K562 (cell line): ENCODE measurements around the gene CARD11.

Experiments used
- BRD9 ChIP-seq: fragments of 450-650 bp; IDR thresholded peaks from 2 replicates; pipeline ENCODE4 v1.6.1; 2018; ENCODE audit warnings: low read depth; ENCODE audit not compliant: partially characterized antibody
- EP300 ChIP-seq: IDR thresholded peaks from 2 replicates; pipeline ENCODE4 v1.6.1; 2012; ENCODE audit warnings: low read length, improper control_type of control experiment
- POLR2AphosphoS5 ChIP-seq: IDR thresholded peaks from 2 replicates; pipeline ENCODE4 v1.6.1; 2011; ENCODE audit warnings: mild to moderate bottlenecking, low read depth, low read length, moderate library complexity; ENCODE audit not compliant: control insufficient read depth, insufficient read depth
- RAD21 ChIP-seq, 2 experiments: fragments of 250-450 bp in 1 of 2; fragments of 450-650 bp in 1 of 2; sonication (Bioruptor Pico) in 1 of 2; formaldehyde crosslinking in 1 of 2; IDR thresholded peaks in 1 of 2; conservative IDR thresholded peaks in 1 of 2; 2 replicates each; pipeline versions ENCODE4 v1.4.0 to v1.8.0; 2020 to 2022; ENCODE audit warnings: mild to moderate bottlenecking in 2 of 2, moderate library complexity in 1 of 2
- SRF ChIP-seq, 2 experiments: fragments of 250-450, 450-650 bp in 1 of 2; sonication (Bioruptor Pico) in 1 of 2; sonication (generic) in 1 of 2; formaldehyde crosslinking; IDR thresholded peaks; 2 replicates each; pipeline versions ENCODE4 v1.5.0 to v1.5.1; 2020 to 2022; ENCODE audit warnings: mild to moderate bottlenecking in 1 of 2, missing genetic modification reagents in 1 of 2
- TEAD4 ChIP-seq, 2 experiments: sonication (generic) in 1 of 2; formaldehyde crosslinking in 1 of 2; IDR thresholded peaks; 2 replicates each; pipeline versions ENCODE4 v1.6.1 to v1.8.0; 2012 to 2022; ENCODE audit warnings: borderline replicate concordance in 1 of 2, inconsistent platforms in 1 of 2, low read length in 1 of 2, mild to moderate bottlenecking in 1 of 2, missing genetic modification reagents in 1 of 2
- U2AF1 ChIP-seq: fragments of 200-400 bp; formaldehyde crosslinking; optimal IDR thresholded peaks from 2 replicates; pipeline ENCODE3; 2017; ENCODE audit warnings: mild to moderate bottlenecking, low read depth, low read length, moderate library complexity
- TF ChIP-seq, protein P1 (sequence below): sonication (generic); formaldehyde crosslinking; IDR thresholded peaks from 2 replicates; pipeline ENCODE4 v1.9.0; 2022; ENCODE audit warnings: mild to moderate bottlenecking, missing genetic modification reagents
- TF ChIP-seq, protein P2 (sequence below): sonication (generic); formaldehyde crosslinking; IDR thresholded peaks from 2 replicates; pipeline ENCODE4 v1.8.1; 2023; ENCODE audit warnings: mild to moderate bottlenecking, missing genetic modification reagents
- TF ChIP-seq, protein P3 (sequence below), 3 experiments: IDR thresholded peaks in 2 of 3; conservative IDR thresholded peaks in 1 of 3; 2 replicates each; pipeline ENCODE4 v1.5.1; 2011 to 2012; ENCODE audit warnings: low read length in 3 of 3, mild to moderate bottlenecking in 3 of 3, control low read depth in 2 of 3, improper control_type of control experiment in 1 of 3, inconsistent platforms in 1 of 3, low read depth in 1 of 3, mixed read lengths in 1 of 3, moderate library complexity in 1 of 3; ENCODE audit not compliant: insufficient read depth in 2 of 3
- TF ChIP-seq, protein P4 (sequence below), 2 experiments: fragments of 450-650 bp in 1 of 2; sonication (generic) in 1 of 2; formaldehyde crosslinking in 1 of 2; IDR thresholded peaks in 1 of 2; conservative IDR thresholded peaks in 1 of 2; 2 replicates each; pipeline versions ENCODE4 v1.6.1 to v1.8.1; 2016 to 2023; ENCODE audit warnings: mild to moderate bottlenecking in 2 of 2, moderate library complexity in 2 of 2, inconsistent platforms in 1 of 2, missing genetic modification reagents in 1 of 2

DNA sequence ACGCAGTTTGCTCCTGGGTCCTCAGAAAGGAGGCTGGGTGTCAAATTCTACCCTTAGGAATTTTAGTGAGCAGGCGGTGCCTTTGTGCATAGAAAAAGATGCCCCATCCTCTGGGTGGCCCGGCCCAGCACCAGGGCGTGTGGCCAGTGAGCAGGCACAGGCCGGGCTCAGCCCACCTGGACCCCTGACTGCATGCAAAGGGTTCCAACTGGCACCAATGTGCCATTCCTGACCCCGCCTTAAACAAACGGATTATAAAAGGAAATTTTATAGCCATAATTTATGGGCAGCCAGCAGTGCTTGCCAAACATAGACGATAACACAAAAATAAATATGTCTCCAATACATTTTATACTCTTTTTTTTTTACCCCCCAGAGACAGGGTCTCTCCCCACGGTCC is 159.5 kb downstream of the CARD11 start:
- TF ChIP-seq, protein P1, sequence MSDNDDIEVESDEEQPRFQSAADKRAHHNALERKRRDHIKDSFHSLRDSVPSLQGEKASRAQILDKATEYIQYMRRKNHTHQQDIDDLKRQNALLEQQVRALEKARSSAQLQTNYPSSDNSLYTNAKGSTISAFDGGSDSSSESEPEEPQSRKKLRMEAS (CRISPR knock-in tag): no peak
- TF ChIP-seq EP300: no peak
- no peak for TF ChIP-seq POLR2AphosphoS5
- TF ChIP-seq U2AF1: no peak
- TF ChIP-seq TEAD4 (IDR thresholded peaks at IDR 0.05; ENCODE audit: low read length): no peak
- TF ChIP-seq TEAD4 (CRISPR knock-in tag; IDR thresholded peaks at IDR 0.05; ENCODE audit: borderline replicate concordance): no peak
- no peak for TF ChIP-seq BRD9
- TF ChIP-seq, protein P2, sequence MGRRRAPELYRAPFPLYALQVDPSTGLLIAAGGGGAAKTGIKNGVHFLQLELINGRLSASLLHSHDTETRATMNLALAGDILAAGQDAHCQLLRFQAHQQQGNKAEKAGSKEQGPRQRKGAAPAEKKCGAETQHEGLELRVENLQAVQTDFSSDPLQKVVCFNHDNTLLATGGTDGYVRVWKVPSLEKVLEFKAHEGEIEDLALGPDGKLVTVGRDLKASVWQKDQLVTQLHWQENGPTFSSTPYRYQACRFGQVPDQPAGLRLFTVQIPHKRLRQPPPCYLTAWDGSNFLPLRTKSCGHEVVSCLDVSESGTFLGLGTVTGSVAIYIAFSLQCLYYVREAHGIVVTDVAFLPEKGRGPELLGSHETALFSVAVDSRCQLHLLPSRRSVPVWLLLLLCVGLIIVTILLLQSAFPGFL: no peak
- TF ChIP-seq RAD21 (CRISPR knock-in tag; conservative IDR thresholded peaks at IDR 0.05 in 1 of 2, IDR thresholded peaks at IDR 0.05 in 1 of 2): no peak
- TF ChIP-seq, protein P3, sequence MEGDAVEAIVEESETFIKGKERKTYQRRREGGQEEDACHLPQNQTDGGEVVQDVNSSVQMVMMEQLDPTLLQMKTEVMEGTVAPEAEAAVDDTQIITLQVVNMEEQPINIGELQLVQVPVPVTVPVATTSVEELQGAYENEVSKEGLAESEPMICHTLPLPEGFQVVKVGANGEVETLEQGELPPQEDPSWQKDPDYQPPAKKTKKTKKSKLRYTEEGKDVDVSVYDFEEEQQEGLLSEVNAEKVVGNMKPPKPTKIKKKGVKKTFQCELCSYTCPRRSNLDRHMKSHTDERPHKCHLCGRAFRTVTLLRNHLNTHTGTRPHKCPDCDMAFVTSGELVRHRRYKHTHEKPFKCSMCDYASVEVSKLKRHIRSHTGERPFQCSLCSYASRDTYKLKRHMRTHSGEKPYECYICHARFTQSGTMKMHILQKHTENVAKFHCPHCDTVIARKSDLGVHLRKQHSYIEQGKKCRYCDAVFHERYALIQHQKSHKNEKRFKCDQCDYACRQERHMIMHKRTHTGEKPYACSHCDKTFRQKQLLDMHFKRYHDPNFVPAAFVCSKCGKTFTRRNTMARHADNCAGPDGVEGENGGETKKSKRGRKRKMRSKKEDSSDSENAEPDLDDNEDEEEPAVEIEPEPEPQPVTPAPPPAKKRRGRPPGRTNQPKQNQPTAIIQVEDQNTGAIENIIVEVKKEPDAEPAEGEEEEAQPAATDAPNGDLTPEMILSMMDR (IDR thresholded peaks at IDR 0.05 in 2 of 3, conservative IDR thresholded peaks at IDR 0.05 in 1 of 3; ENCODE audit: insufficient read depth in 2 of 3, low read depth in 1 of 3, low read length in 3 of 3): no peak
- TF ChIP-seq, protein P4, sequence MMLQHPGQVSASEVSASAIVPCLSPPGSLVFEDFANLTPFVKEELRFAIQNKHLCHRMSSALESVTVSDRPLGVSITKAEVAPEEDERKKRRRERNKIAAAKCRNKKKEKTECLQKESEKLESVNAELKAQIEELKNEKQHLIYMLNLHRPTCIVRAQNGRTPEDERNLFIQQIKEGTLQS (IDR thresholded peaks at IDR 0.05): no peak
- TF ChIP-seq, protein P4 (CRISPR knock-in tag; conservative IDR thresholded peaks at IDR 0.05): no peak
- no peak for TF ChIP-seq SRF (CRISPR knock-in tag; IDR thresholded peaks at IDR 0.05)
